Measurements from ENCODE around the gene SIGLEC7.
"Not testable (repeated sequence)": the region's sequence is repeated elsewhere in the genome, so short reads cannot be mapped to it uniquely, and the experiment has no call there.

SIGLEC7 gene

DNA sequence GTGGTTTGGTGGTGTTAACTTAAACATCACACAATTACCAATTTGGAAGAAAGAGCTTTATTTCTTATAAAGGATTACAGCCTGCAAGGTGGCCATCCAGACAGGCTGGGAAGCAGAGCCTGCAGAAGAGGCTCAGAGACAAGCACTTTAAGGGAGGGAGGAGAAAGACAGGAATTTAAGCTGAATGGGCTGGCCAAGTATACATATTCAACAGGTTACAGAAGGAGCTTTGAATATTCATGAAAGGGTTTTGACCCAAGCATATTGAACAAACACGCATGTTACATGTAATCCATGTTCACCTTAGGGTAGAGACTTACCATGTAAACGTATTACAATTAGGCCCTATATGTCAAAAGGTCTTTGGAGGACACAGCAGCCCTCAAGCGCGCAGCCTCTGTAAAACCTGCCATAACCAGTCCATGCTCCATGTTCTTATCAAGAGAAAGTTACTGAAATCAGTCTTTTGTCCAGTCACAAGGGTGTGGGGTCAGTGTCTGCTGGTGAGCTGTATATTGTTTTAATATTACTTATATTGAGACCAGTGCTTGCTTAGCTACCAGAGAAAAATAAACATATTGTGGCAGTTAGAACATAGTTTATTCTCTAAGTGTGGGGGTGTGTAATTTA, 19.9 kb downstream of the SIGLEC7 start:
- Histone ChIP-seq H3K4me1 (ENCODE audit: control insufficient read depth, insufficient read depth, low read length) (peaks cover 2% of the 10 kb centered on the region), H3K27me3 (ENCODE audit: control insufficient read depth, insufficient read depth, low read length) (peaks cover 12% of the 10 kb centered on the region), H3K36me3 (ENCODE audit: control insufficient read depth, insufficient read depth, low read length) (no peaks in the 10 kb centered on the region), H3K9me3 (ENCODE audit: control insufficient read depth, insufficient read depth, low read length) (no peaks in the 10 kb centered on the region), H3K4me3 (ENCODE audit: low read depth, low read length) (no peak overlapping the region), H3K9ac (ENCODE audit: low read depth, low read length) (no peak overlapping the region)

DNA sequence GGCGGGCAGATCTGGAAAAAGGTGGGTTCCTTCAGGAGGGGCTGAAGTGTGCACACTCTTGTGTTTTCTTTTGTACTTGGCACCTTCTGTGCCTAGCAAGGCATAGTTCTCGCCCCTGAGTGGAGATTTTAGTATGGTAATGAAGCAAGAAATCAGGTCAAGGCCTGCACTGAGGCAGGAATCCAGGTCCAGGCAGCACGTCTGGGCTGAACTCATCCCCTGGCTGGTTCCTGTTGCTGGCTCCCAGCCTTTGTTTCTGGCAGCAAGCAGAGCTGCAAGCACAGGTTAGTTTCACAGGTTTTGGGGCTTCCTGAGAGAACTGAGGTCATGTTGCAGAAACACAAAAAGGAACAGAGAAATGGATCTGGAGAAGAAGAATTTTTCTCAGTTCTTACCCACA, 21.2 kb downstream of the SIGLEC7 start:
- H3K4me3 ChIP-seq (ENCODE audit: low read depth, low read length) = no peak overlapping the region
- H3K27me3 ChIP-seq (ENCODE audit: control insufficient read depth, insufficient read depth, low read length) = peaks cover under 1% of the 10 kb centered on the region
- H3K9ac ChIP-seq (ENCODE audit: low read depth, low read length) = no peak overlapping the region
- H3K9me3 ChIP-seq (ENCODE audit: control insufficient read depth, insufficient read depth, low read length) = no peaks in the 10 kb centered on the region
- H3K4me1 ChIP-seq (ENCODE audit: control insufficient read depth, insufficient read depth, low read length) = peaks cover 2% of the 10 kb centered on the region
- no peaks in the 10 kb centered on the region for H3K36me3 ChIP-seq (ENCODE audit: control insufficient read depth, insufficient read depth, low read length)

DNA sequence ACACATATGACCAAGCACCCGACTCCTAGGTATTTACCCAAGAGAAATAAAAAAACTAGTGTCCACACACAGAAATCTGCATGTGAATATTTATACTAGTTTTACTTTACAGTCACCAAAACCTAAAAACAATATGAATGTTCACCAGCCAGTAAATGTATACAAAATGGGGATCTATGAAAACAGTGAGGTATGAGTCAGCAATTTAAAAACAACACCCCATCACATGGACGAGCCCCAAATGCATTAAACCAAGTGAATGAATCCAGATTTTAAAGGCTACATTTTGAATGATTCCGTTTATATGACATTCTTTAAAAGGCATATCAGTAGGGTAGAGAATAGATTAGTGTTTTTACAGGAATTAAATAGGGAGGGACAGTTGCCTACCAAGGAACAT, 22.1 kb downstream of the SIGLEC7 start:
- H3K36me3 ChIP-seq (ENCODE audit: control insufficient read depth, insufficient read depth, low read length) = no peaks in the 10 kb centered on the region
- H3K4me3 ChIP-seq (ENCODE audit: low read depth, low read length) = no peak overlapping the region
- H3K9me3 ChIP-seq (ENCODE audit: control insufficient read depth, insufficient read depth, low read length) = no peaks in the 10 kb centered on the region
- no peaks in the 10 kb centered on the region for H3K4me1 ChIP-seq (ENCODE audit: control insufficient read depth, insufficient read depth, low read length)
- H3K9ac ChIP-seq (ENCODE audit: low read depth, low read length) = no peak overlapping the region
- H3K27me3 ChIP-seq (ENCODE audit: control insufficient read depth, insufficient read depth, low read length) = peaks cover 3% of the 10 kb centered on the region

DNA sequence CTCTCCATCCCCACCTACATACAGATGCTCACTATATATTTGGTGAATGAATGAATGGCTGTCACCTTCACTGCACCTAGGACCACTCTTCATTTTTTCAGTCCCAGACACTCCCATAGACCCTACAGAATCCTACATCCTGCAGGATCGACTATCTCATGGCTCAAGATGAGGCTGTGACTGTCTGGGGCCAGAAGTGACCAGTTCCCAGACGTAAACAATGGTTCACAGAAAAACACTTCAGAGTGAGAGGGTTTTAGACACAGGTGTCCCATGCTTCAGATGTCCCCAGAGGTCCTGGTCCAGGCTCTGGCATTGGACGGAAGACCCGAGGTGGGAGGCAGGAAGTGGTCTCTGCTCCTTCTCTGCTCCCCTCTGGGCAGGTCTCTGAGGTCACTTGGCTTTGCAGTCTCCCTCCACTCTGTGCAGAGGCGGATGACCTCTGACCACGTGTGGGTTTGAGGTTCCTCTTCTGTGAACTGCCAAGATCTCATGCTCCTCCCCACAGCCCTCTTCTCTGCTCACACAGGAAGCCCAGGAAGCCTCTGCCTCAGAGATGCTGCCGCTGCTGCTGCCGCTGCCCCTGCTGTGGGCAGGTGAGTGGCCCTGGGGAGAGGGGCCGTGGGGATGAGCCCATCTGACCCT, 24.9 kb downstream of the SIGLEC7 start:
- Histone ChIP-seq H3K9me3 (ENCODE audit: control insufficient read depth, insufficient read depth, low read length) (no peaks in the 10 kb centered on the region), H3K4me3 (ENCODE audit: low read depth, low read length) (no peak overlapping the region), H3K4me1 (ENCODE audit: control insufficient read depth, insufficient read depth, low read length) (no peaks in the 10 kb centered on the region), H3K27me3 (ENCODE audit: control insufficient read depth, insufficient read depth, low read length) (peaks cover 7% of the 10 kb centered on the region), H3K9ac (ENCODE audit: low read depth, low read length) (no peak overlapping the region), H3K36me3 (ENCODE audit: control insufficient read depth, insufficient read depth, low read length) (no peaks in the 10 kb centered on the region)

DNA sequence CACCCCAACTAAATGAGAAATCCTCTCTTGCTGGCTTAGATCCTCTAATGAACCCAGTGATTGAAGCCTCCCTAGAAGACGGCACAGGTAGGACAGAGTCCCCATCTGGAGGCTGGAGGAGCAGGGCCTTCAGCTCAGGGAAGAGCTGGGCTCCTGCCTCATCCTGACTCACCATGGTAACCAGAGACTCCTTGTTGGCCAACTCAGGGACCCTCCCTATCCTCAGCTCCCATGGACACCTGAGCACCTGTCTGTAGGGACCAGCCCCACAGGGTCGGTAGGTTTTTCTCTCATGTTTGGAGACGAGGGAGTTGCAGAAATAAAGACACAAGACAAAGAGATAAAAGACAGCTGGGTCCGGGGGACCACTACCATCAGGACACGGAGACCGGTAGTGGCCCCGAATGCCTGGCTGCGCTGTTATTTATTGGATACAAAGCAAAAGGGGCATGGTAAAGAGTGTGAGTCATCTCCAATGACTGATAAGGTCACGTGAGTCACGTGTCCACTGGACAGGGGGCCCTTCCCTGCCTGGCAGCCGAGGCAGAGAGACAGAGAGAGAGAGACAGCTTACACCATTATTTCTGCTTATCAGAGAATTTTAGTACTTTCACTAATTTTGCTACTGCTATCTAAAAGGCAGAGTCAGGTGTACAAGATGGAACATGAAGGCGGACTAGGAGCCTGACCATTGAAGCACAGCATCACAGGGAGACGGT, 26.6 kb downstream of the SIGLEC7 start:
- H3K4me3 ChIP-seq (ENCODE audit: low read depth, low read length) = no peak overlapping the region
- H3K27me3 ChIP-seq (ENCODE audit: control insufficient read depth, insufficient read depth, low read length) = peaks cover 7% of the 10 kb centered on the region
- no peaks in the 10 kb centered on the region for H3K9me3 ChIP-seq (ENCODE audit: control insufficient read depth, insufficient read depth, low read length)
- H3K9ac ChIP-seq (ENCODE audit: low read depth, low read length) = no peak overlapping the region
- H3K4me1 ChIP-seq (ENCODE audit: control insufficient read depth, insufficient read depth, low read length) = no peaks in the 10 kb centered on the region
- H3K36me3 ChIP-seq (ENCODE audit: control insufficient read depth, insufficient read depth, low read length) = no peaks in the 10 kb centered on the region

DNA sequence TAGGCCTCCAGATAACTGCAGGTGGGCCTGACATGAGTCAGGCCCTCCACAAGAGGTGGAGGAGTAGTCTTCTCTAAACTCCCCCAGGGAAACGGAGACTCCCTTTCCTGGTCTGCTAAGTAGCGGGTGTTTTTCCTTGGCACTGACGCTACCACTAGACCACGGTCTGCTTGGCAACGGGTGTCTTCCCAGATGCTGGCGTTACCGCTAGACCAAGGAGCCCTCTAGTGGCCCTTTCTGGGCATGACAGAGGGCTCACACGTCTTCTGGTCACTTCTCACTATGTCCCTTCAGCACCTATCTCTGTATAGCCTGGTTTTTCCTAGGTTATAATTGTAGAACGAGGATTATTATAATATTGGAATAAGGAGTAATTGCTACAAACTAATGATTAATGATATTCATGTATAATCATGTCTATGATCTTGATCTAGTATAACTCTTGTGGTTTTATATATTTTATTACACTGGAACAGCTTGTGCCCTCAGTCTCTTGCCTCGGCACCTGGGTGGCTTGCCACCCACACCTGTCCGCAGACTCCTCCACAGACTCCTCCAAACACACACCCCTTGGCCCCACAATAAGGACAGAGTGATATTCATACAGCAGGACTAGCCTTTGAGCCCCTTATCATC, 27.3 kb downstream of the SIGLEC7 start:
- H3K9ac ChIP-seq (ENCODE audit: low read depth, low read length); H3K4me1 ChIP-seq (ENCODE audit: control insufficient read depth, insufficient read depth, low read length); H3K4me3 ChIP-seq (ENCODE audit: low read depth, low read length); H3K9me3 ChIP-seq (ENCODE audit: control insufficient read depth, insufficient read depth, low read length); H3K36me3 ChIP-seq (ENCODE audit: control insufficient read depth, insufficient read depth, low read length): not testable (repeated sequence)
- peaks cover 13% of the 10 kb centered on the region for H3K27me3 ChIP-seq (ENCODE audit: control insufficient read depth, insufficient read depth, low read length)

DNA sequence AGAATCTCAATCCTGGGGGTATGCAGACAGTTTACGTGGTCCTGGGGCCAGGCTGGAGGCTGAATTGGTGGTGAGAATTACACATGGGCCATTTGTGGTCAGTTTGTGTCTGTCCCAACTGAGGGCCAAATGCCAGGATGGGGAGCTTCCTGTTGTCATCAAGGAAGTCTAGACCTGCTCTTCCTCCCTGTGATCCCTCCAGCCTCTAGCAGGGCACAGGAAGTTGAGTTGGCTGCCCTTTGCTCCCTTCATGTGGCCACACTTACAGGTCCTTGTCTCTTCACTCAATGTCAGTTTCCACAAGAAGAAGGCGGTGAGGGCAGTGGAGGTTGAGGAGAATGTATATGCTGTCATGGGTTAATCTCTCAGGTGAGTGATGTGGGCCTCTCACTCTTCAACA, 30.1 kb downstream of the SIGLEC7 start:
- H3K4me1 ChIP-seq (ENCODE audit: control insufficient read depth, insufficient read depth, low read length) = no peaks in the 10 kb centered on the region

DNA sequence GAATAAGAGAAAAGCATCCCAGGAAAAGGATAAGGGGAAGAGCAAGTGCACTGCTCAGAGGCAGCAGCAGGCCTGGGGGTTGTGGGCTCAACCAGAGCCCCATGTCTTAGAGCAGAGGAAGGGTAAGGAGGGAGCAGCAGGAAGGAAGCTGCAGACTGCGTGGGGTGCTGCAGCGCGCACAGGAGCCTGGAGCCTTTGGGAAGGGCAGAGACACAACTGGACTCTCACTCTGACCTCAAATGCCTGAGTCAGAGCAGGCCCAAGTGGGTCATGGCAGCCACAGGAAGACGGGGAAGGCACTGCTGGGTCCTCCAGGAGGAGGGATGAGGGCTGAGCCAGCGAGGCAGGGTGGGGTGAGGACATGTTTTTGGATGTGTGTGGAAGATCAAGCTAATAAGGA, 31.6 kb downstream of the SIGLEC7 start:
- no peak overlapping the region for H3K9ac ChIP-seq (ENCODE audit: low read depth, low read length)
- H3K9me3 ChIP-seq (ENCODE audit: control insufficient read depth, insufficient read depth, low read length) = no peaks in the 10 kb centered on the region
- no peak overlapping the region for H3K4me3 ChIP-seq (ENCODE audit: low read depth, low read length)
- H3K36me3 ChIP-seq (ENCODE audit: control insufficient read depth, insufficient read depth, low read length) = no peaks in the 10 kb centered on the region
- peaks cover 25% of the 10 kb centered on the region for H3K27me3 ChIP-seq (ENCODE audit: control insufficient read depth, insufficient read depth, low read length)
- H3K4me1 ChIP-seq (ENCODE audit: control insufficient read depth, insufficient read depth, low read length) = no peaks in the 10 kb centered on the region

More for the DNA sequence above, 30.1 kb downstream of the SIGLEC7 start:
- Histone ChIP-seq H3K9me3 (ENCODE audit: control insufficient read depth, insufficient read depth, low read length) (no peaks in the 10 kb centered on the region), H3K4me3 (ENCODE audit: low read depth, low read length) (no peak overlapping the region), H3K27me3 (ENCODE audit: control insufficient read depth, insufficient read depth, low read length) (peaks cover 21% of the 10 kb centered on the region), H3K9ac (ENCODE audit: low read depth, low read length) (no peak overlapping the region), H3K36me3 (ENCODE audit: control insufficient read depth, insufficient read depth, low read length) (no peaks in the 10 kb centered on the region)

DNA sequence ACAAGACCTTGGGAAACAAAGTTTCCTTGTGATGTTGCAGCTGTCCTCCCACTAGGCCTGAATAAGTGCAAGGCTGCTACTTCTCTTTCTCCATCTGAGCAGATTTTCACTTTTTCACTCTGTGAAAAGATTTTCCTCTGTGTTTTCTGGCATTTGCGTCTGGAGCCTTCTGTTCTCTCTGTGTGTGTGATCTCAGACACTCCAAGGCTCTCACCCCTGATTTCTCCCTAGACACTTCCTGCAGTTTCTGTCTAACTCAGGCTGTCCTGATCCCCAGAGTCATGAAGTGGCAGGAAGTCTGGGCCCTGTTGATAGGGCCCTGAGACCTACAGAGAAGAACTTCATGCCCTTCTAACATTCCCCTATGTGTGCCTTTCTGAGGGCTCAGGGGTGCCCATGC, 37.2 kb downstream of the SIGLEC7 start:
- H3K4me1 ChIP-seq (ENCODE audit: control insufficient read depth, insufficient read depth, low read length) = no peaks in the 10 kb centered on the region
- no peaks in the 10 kb centered on the region for H3K36me3 ChIP-seq (ENCODE audit: control insufficient read depth, insufficient read depth, low read length)
- H3K9ac ChIP-seq (ENCODE audit: low read depth, low read length) = no peak overlapping the region
- H3K27me3 ChIP-seq (ENCODE audit: control insufficient read depth, insufficient read depth, low read length) = peaks cover 24% of the 10 kb centered on the region
- H3K9me3 ChIP-seq (ENCODE audit: control insufficient read depth, insufficient read depth, low read length) = no peaks in the 10 kb centered on the region
- H3K4me3 ChIP-seq (ENCODE audit: low read depth, low read length) = no peak overlapping the region

DNA sequence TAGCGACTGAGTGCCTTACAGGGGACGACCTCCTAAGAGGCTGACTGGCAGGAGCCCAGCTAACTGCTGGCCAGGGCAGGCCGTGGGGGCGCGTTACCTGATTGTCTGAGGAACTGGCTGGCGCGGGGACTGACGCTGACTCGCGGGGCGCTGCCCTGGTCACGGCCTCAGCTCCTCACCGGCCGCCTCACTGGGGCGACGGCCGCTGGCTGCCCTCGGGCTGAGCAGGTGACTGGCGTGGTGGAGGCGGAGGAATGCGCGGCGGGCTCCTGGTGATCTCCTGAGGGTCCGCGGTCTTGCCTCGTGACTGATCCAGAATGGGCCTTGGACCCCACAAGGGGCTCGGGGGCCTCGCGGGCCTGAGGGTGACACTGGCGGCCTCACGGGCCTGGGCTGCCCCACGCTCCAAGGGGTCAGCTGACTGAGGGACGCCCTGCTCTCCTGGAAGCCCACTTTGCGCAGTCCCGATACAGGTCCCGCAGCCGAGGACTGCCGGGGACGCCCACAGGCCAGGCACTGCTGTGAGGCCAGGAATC, 39.3 kb downstream of the SIGLEC7 start:
- Histone ChIP-seq H3K36me3 (ENCODE audit: control insufficient read depth, insufficient read depth, low read length) (no peaks in the 10 kb centered on the region), H3K27me3 (ENCODE audit: control insufficient read depth, insufficient read depth, low read length) (peaks cover 17% of the 10 kb centered on the region), H3K9ac (ENCODE audit: low read depth, low read length) (no peak overlapping the region), H3K4me1 (ENCODE audit: control insufficient read depth, insufficient read depth, low read length) (no peaks in the 10 kb centered on the region), H3K9me3 (ENCODE audit: control insufficient read depth, insufficient read depth, low read length) (no peaks in the 10 kb centered on the region), H3K4me3 (ENCODE audit: low read depth, low read length) (no peak overlapping the region)

DNA sequence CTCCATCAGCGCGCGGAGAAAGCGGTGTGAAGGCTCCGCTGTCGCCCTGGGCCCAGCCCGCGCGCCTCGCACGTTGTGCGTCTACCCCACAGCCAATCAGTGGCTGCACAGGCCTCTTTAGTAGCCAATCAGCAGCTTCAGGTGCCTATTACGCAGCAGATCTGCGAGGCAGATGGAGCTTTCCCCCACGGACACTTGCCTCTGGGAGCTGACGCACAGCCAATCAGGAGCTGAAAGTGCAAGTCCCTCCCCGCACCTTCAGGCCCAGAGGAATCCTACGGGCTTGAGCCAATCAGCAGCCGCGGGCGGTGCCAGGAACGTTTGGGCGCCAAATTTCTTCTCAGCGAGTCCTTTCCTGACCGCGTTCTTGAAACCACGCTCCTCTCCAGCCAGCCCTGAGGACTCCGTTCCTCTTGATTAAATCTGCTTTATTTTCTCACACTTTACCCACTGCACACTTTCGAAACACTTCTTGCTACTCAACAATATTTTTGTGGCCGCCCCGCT, 39.9 kb downstream of the SIGLEC7 start:
- Histone ChIP-seq H3K36me3 (ENCODE audit: control insufficient read depth, insufficient read depth, low read length) (no peaks in the 10 kb centered on the region), H3K4me3 (ENCODE audit: low read depth, low read length) (no peak overlapping the region), H3K9me3 (ENCODE audit: control insufficient read depth, insufficient read depth, low read length) (no peaks in the 10 kb centered on the region), H3K9ac (ENCODE audit: low read depth, low read length) (no peak overlapping the region), H3K27me3 (ENCODE audit: control insufficient read depth, insufficient read depth, low read length) (peaks cover 17% of the 10 kb centered on the region), H3K4me1 (ENCODE audit: control insufficient read depth, insufficient read depth, low read length) (no peaks in the 10 kb centered on the region)

All from iPS-15b (cell line).